ENCODE data around the gene AOAH. TPM values are rescaled to one million over a fixed set of nuclear protein-coding genes. Genes with fewer than 3 reads are reported as not detected.
A peak's percentile ranks its signal among the peaks of the same experiment; 100 is the strongest.
"Not testable (repeated sequence)": the region's sequence is repeated elsewhere in the genome, so short reads cannot be mapped to it uniquely, and the experiment has no call there.

AOAH gene
- total RNA-seq, 6 experiments from 2014 or later = not detected

DNA sequence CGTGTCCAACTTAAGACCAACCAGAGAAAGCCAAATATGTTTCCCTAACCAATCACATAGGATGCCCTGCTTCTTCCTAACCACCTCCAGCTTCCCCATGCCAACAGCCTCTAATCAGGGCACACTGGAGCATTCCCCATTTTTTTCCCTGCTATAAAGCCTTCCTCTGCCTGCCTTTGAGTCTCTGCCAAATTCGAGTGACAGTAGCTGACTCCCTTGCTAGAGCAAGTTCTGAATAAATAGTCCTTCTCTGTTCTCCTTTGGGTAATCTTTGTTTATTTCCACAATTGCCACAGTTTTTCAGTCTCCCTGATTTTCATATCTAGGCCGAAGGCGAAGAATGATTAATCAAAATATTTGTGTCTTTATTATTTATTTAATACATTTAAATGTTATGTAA is 238.0 kb downstream of the AOAH start:
- H3K27me3 Mint-ChIP-seq (ENCODE audit: insufficient read depth) = peaks cover 23% of the 10 kb centered on the region
- H3K36me3 Mint-ChIP-seq (ENCODE audit: low read depth) = no peaks in the 10 kb centered on the region
- no peaks in the 10 kb centered on the region for H3K4me1 Mint-ChIP-seq (ENCODE audit: low read depth)
- no peak overlapping the region for H3K27ac Mint-ChIP-seq
- no peak overlapping the region for H3K4me3 Mint-ChIP-seq
- no peak for DNase-seq
- TF ChIP-seq, protein P1, sequence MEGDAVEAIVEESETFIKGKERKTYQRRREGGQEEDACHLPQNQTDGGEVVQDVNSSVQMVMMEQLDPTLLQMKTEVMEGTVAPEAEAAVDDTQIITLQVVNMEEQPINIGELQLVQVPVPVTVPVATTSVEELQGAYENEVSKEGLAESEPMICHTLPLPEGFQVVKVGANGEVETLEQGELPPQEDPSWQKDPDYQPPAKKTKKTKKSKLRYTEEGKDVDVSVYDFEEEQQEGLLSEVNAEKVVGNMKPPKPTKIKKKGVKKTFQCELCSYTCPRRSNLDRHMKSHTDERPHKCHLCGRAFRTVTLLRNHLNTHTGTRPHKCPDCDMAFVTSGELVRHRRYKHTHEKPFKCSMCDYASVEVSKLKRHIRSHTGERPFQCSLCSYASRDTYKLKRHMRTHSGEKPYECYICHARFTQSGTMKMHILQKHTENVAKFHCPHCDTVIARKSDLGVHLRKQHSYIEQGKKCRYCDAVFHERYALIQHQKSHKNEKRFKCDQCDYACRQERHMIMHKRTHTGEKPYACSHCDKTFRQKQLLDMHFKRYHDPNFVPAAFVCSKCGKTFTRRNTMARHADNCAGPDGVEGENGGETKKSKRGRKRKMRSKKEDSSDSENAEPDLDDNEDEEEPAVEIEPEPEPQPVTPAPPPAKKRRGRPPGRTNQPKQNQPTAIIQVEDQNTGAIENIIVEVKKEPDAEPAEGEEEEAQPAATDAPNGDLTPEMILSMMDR (IDR thresholded peaks at IDR 0.05) = no peak
- no peaks in the 10 kb centered on the region for H3K9me3 Mint-ChIP-seq

DNA sequence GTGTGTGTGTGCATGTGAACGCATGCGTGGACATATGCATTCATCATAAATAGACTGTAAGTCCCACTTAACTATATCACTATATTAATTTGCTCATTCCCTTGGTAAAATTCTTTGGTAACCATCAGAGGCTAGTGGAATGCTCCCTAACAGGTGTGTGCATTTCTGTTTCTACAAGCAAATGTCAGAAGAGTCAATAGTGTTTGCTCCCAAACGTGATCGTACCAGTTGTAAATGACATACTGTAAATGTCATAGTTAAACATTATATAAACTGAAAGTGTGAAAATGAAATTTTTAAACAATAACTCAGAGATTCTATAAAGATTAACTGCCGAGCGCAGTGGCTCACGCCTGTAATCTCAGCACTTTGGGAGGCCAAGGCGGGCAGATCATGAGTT is 240.0 kb downstream of the AOAH start:
- Mint-ChIP-seq H3K9me3 (no peaks in the 10 kb centered on the region), H3K4me3 (no peak overlapping the region), H3K27ac (no peak overlapping the region), H3K27me3 (ENCODE audit: insufficient read depth) (peaks cover 19% of the 10 kb centered on the region), H3K36me3 (ENCODE audit: low read depth) (no peaks in the 10 kb centered on the region), H3K4me1 (ENCODE audit: low read depth) (no peaks in the 10 kb centered on the region)
- no peak for DNase-seq
- TF ChIP-seq, protein P1 (IDR thresholded peaks at IDR 0.05) = no peak

DNA sequence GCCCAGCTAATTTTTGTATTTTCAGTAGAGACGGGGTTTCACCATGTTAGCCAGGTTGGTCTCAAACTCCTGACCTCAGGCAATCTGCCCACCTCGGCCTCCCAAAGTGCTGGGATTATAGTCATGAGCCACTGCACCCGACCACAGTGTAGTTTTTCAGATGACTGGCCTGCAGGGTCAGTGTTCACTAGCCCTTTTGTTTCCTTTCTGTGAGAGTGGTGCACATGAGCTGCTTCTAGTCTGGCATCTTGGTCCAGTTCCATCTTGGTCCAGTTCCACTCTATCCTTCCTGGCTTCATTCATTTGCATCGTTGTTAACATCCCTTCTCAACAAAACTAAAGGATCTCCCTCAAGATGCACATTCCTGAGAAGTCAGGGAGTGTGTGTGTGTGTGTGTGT is 240.4 kb downstream of the AOAH start:
- not testable (repeated sequence) for H3K36me3 Mint-ChIP-seq (ENCODE audit: low read depth); H3K4me3 Mint-ChIP-seq; H3K27ac Mint-ChIP-seq; DNase-seq; H3K4me1 Mint-ChIP-seq (ENCODE audit: low read depth); H3K9me3 Mint-ChIP-seq
- H3K27me3 Mint-ChIP-seq (ENCODE audit: insufficient read depth) = peaks cover 15% of the 10 kb centered on the region

DNA sequence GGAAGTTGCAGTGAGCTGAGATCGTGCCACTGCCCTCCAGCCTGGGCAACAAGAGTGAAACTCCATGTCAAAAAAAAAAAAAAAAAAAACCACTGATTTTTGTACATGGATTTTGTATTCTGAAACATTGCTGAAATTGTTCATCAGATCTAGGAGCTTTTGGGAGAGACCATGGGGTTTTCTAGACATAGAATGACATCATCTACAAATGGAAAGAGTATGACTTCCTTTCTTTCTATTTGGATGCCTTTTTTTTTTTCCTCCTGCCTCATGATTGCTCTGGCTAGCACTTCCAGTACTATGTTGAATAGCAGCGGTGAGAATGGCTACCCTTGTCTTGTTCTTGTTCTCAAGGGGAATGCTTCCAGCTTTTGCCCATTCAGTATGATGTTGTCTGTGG is 245.5 kb downstream of the AOAH start:
- TF ChIP-seq, protein P1 (IDR thresholded peaks at IDR 0.05) = no peak
- no peaks in the 10 kb centered on the region for H3K36me3 Mint-ChIP-seq (ENCODE audit: low read depth)
- no peak overlapping the region for H3K27ac Mint-ChIP-seq
- H3K4me3 Mint-ChIP-seq = no peak overlapping the region
- peaks cover 7% of the 10 kb centered on the region for H3K27me3 Mint-ChIP-seq (ENCODE audit: insufficient read depth)
- DNase-seq = no peak
- H3K9me3 Mint-ChIP-seq = no peaks in the 10 kb centered on the region
- H3K4me1 Mint-ChIP-seq (ENCODE audit: low read depth) = peaks cover 10% of the 10 kb centered on the region

DNA sequence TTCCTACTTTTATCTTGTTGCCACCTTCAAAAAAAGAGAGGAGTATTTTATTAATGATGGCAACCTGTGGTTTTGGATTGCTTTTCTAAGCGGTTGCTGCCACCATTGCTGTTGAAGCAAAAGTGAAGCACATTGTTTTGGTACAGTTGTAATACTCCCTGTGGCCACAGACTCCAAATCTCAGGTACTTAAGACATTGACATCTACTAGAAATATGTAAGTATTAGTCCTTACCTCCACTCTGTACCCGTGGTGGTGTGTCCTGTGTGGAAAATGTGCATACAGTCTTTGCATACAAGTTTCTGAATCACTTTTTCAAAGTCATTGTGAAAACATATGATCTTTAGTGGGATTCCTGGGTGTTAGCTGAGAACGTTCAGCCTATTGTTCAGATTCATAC is 248.9 kb downstream of the AOAH start:
- no peak overlapping the region for H3K4me3 Mint-ChIP-seq
- DNase-seq = no peak

DNA sequence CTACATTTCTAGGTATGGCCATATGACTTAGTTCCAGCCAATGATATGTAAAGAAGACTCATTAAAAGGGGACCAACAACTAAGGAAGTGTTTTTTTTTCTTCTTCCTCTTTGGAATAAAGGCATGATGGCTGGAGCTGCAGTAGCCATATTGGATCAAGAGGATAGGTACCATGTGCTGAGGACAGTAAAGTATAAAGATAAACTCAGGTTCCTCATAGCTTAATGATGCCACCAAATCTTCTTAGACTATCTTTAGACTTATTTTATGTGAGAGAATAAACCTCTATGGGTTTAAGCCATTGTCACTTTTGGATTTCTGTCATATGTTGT is 249.3 kb downstream of the AOAH start:
- Mint-ChIP-seq H3K4me1 (ENCODE audit: low read depth) (peaks cover 14% of the 10 kb centered on the region), H3K27ac (no peak overlapping the region), H3K27me3 (ENCODE audit: insufficient read depth) (peaks cover 5% of the 10 kb centered on the region), H3K9me3 (no peaks in the 10 kb centered on the region), H3K36me3 (ENCODE audit: low read depth) (no peaks in the 10 kb centered on the region), H3K4me3 (no peak overlapping the region)
- no peak for DNase-seq
- TF ChIP-seq, protein P1 (IDR thresholded peaks at IDR 0.05) = no peak

More for the DNA sequence above, 248.9 kb downstream of the AOAH start:
- no peaks in the 10 kb centered on the region for H3K36me3 Mint-ChIP-seq (ENCODE audit: low read depth)
- H3K27me3 Mint-ChIP-seq (ENCODE audit: insufficient read depth) = peaks cover 6% of the 10 kb centered on the region
- TF ChIP-seq, protein P1 (IDR thresholded peaks at IDR 0.05) = peak; percentile 11; the same call in 1 of the 2 replicates
- no peak overlapping the region for H3K27ac Mint-ChIP-seq
- H3K9me3 Mint-ChIP-seq = no peaks in the 10 kb centered on the region
- H3K4me1 Mint-ChIP-seq (ENCODE audit: low read depth) = peaks cover 10% of the 10 kb centered on the region

Measured in HFFc6 (cell line).